OCI-LY3 (cell line): ENCODE results near the gene GPR101.

Experiments used
- CTCF ChIP-seq: fragments of 200-600, 300-600 bp; sonication (generic); IDR thresholded peaks from 2 replicates; pipeline ENCODE4 v1.5.1; 2014; ENCODE audit warnings: antibody characterized with exemption, low read length, low read depth
- EZH2phosphoT487 ChIP-seq: fragments of 200-600 bp; shearing (Covaris generic); IDR thresholded peaks from 2 replicates; pipeline ENCODE4 v1.6.1; 2018; ENCODE audit warnings: antibody characterized with exemption, mixed run types, low read depth

- TF ChIP-seq CTCF (no peak), EZH2phosphoT487 (no peak)
Observed at GRCh38 chrX:137058339-137059127, 24.7 kb upstream of the GPR101 start.
